B cell (primary cell): ENCODE measurements around the gene TEF.

ENCODE experiments used
- CTCF ChIP-seq: fragments of 200-600 bp; IDR thresholded peaks from one replicate; pipeline ENCODE4 v1.8.0; 2022; ENCODE audit warnings: antibody characterized with exemption, mild to moderate bottlenecking
- EZH2 ChIP-seq: IDR thresholded peaks from 2 replicates; pipeline ENCODE4 v1.6.1; 2012; ENCODE audit warnings: borderline replicate concordance, low read depth, mild to moderate bottlenecking, moderate library complexity, low read length; ENCODE audit not compliant: insufficient read depth, poor library complexity, severe bottlenecking

GRCh38 chr22:41340357-41340756, 41.4 kb upstream of the TEF start:
- TF ChIP-seq CTCF (no peak), EZH2 (no peak)
